GM21723 (cell line): ENCODE measurements around the gene ARL1.
"Not testable (repeated sequence)": the region's sequence is repeated elsewhere in the genome, so short reads cannot be mapped to it uniquely, and the experiment has no call there.

Experiments
- ATAC-seq: cut with Tn5 transposase; IDR thresholded peaks from one replicate; pipeline ENCODE4 v1.9.1; 2021; ENCODE audit warnings: mild to moderate bottlenecking, moderate library complexity; ENCODE audit not compliant: unreplicated experiment

ARL1 gene

DNA sequence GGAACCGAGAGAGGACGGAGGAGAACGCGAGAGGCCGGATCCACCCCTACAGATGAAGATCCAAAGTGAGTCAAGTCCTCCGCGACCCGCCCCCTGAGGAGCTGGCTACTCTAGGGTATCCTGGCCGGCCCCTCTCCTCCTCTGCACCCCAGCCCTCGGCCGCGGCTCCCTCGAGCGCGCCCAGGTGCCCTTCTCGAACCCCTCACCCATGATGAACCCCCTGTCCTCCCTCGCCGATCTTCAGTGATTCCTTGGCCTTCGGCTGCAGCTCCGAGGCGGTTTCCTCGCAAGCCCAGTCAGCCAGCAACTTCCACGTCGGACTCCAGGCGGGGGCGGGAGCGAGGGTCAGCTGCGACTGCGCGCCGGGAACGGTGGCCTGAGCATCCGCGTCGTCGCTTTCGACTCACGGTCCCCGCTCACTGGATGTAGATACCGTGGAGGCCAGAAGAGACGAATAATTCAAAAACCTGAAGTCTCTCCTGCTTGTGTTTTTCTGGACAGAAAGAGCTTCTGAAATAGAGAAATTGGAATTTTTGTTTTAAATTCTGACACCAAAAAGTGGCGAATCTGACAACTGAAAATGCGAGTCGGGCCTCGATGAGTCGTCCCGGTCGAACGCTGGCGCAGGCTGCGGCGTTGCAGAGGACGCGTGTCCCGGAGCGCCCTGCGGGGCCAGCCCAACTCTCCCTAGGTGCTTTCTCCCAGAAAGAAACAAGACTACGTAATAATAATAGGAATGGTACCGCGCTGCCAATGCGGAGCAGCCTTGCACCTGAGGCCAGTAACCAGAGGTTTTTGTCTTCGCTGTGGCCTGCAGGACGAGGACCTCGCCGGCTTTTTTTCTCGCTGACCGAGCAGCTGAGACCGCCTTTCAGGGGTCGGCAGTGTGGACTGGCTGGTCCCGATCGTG lies at the start of gene ARL1:
ARL1 (minus strand) TSS at position 337 of the 910 bp plus-strand sequence; CDS start at position 210, 127 bp downstream.
- ATAC-seq = peak; percentile 78

DNA sequence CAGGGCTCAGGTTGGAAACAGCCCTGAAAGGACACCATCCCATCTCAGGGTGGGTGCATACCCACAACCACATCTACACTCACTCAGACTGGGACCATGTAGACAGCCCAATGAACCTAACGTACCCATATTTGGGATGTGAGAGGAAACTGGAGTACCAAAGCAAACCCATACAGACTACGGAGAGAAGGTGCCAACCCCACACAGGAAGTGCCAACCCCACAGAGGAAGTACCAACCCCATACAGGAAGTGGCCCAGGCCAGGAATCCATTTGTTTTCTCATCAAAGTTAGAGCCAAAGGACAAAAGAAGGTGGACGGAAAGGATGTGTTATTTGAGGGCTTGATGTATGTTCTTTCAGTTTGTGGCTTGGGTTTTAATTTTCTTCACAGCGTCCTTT lies 48.1 kb upstream of the ARL1 start:
- ATAC-seq = no peak

DNA sequence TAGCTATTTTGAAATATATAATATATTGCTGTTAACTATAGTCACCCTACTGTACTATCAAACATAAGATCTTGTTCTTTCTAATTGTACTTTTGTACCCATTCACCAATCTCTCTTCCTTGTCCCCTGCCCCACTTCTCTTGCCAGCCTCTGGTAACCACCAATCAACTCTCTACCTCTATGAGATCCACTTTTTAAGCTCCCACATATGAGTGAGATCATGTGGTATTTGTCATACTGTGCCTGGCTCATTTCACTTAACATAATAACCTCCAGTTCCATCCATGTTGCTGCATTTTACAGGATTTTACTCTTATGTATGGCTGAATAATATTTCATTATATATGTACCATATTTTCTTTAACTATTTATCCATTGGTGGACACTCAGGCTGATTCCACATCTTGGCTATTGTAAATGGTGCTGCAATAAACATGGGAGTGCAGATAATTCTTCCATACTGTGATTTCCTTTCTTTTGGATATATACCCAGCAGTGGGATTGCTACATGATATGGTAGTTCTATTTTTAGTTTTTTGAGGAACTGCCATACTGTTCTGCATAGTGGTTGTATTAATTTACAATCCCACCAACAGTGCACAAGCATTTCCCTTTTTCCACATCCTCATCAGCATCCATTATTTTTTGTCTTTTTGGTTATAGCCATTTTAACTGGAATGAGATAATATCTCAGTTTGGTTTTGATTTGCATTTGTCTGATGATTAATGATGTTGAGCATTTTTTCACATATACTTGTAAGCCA lies 34.1 kb upstream of the ARL1 start:
- ATAC-seq = no peak

DNA sequence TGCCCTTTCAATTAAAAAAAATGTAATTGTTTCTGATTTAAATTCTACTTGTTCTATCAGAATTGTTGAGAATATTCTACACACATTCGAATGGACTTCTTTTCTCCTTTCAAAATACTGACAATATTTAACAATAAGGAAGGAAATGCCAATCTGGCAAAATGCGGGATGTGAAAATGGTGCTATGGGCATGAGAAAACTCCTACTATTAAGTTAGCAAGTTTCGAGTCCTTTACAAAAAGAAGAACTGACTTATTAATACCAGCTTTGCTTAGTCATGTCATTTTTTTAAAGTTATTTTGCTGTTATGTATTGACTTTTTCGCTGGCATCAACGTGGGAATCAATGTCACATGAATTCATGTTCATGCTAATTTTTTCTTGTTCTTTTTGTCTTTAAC lies 31.7 kb upstream of the ARL1 start:
- no peak for ATAC-seq

DNA sequence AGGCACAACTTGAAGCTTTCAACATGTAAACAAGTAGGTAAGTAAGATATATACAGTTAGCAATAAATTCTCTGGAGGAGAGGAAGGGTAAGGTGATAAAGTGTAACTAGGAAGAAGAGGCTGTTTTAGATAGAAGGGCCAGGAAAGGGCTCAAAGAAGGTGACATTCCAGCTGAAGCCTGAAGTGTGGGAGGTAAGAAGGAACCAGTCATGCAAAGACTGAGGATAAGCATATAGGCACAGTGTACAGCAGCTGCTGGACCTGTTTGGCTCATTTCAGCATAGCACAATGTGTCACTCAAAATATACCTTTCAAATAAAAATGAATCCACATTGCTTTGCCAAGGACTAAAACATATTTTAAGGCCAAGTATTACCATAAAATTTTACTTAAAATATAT lies 28.6 kb upstream of the ARL1 start:
- no peak for ATAC-seq

DNA sequence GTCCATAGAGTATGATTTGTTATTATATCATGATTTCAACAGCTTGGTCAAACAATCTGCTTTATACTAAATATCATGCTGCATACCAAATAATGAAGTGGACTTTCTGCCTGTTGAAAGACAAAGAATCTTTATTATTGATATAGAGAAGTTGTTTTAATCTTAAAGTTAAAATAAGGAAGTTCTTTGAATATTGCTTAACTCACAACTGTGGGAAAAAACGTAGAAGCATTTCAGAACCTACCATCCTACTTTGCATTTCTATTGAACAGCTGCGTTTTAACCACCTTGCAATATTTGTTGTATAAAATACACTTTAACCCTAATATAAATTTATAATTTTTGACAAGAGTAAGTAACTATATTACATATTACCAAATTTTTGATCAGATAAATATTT lies 22.9 kb upstream of the ARL1 start:
- ATAC-seq = no peak

DNA sequence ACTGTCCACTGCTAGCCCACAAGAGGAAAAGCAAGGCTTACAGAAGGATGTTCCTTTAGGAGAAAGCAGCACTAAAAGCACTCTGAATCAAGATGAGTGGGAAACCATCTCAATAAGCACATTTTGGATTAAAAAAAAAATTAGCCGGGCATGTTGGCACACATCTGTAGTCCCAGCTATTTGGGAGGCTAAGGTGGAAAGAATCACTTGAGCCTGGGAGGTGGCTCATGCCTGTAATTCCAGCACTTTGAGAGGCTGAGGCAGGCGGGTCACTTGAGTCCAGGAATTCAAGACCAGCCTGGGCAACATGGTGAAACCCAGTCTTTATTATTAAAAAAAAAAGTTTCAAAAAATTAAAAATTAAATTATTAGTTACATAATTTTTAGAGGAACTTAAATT lies 17.0 kb upstream of the ARL1 start:
- ATAC-seq = no peak

DNA sequence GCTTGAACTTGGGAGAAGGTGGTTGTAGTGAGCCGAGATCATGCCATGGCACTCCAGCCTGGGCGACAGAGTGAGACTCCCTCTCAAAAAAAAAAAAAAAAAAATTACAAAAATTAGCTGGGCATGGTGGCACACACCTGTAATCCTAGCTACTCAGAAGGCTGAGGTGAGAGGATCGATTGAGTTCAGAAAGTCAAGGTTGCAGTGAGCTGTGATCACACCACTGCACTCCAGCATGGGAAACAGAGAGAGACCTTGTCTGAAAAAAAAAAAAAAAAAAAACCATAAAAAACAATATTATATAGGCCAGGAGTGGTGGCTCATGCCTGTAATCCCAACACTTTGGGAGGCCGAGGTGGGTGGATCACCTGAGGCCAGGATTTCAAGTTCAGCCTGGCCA lies 14.5 kb upstream of the ARL1 start:
- ATAC-seq = not testable (repeated sequence)

DNA sequence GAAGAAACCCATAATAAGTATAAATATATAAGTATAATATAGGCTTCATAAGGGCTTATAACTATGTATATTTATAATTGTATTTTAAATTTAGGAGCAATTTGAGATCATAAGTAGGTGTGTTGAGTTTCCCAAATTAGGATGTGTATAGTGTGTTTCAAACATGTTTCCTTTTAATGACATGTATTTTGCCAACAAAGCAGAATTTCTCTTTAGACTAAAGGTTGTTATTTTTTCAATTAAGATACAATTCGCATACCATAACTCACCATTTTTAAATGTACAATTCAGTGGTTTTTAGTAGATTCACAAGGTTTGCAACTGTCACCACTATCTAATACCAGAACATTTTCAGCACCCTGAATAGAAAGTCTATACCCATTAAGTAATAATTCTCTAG lies 7.7 kb upstream of the ARL1 start:
- no peak for ATAC-seq

DNA sequence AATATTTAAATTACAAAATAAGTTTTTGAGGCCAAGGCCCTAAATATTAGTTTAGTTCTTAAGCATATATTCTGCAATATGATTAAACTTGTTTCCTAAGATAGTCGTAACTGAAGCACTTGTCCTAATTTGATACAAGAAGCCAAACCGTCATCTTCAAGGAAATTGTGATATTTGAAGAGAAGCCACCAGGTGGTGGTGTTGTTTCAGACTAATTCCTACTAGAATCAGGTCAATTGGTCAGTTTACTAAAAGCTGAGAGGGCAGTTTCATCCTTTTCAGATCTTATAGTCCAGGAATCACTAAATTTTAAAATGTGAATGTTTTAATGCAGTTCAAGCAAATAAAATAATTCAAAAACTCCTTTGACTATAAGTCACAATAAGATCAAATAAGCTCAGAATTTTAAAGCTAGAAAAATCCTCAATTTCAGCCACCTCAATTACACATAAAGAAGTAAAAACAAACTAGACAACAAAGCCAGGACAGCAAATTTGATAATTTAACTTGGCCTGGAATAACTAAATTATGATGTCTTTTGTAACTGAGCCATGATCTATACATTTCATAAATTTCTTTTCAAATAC lies 7.1 kb upstream of the ARL1 start:
- peak; percentile 56 for ATAC-seq

DNA sequence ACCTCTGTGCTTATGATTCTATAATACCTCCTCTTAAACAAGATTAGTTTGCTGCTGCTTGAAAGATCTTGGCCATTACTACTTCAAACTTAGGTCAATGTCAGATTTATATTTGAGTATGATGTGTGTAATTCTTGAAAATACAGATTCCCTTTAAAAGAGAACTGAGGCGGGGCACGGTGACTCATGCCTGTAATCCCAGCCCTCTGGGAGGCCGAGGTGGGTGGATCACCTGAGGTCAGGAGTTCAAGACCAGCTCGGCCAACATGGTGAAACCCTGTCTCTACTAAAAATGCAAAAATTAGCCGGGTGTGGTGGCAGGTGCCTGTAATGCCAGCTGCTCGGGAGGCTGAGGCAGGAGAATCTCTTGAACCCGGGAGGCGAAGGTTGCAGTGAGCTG lies 2.6 kb upstream of the ARL1 start:
- not testable (repeated sequence) for ATAC-seq

DNA sequence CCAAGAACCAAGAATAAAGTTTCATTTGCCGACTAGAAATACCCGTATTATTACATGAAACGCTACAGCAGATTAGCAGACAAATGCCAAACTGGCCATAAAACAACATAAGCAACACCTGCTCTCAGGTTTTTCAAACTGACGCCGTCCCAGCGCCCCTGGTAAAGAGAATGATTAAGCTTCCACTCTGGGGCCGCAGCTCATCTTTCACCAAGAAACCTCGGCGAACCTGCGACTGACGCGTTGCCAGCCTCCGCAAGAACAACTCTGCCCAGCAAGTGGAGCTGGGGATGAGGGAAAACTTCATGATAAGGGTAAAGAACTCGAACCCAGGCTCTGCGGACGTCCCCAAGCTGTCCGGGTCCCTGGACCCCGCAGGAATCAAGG lies 530 bp downstream of the ARL1 start:
- peak; percentile 36 for ATAC-seq

DNA sequence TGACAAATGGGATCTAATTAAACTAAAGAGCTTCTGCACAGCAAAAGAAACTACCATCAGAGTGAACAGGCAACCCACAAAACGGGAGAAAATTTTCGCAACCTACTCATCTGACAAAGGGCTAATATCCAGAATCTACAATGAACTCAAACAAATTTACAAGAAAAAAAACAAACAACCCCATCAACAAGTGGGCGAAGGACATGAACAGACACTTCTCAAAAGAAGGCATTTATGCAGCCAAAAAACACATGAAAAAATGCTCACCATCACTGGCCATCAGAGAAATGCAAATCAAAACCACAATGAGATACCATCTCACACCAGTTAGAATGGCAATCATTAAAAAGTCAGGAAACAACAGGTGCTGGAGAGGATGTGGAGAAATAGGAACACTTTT lies 16.4 kb downstream of the ARL1 start:
- ATAC-seq = not testable (repeated sequence)

DNA sequence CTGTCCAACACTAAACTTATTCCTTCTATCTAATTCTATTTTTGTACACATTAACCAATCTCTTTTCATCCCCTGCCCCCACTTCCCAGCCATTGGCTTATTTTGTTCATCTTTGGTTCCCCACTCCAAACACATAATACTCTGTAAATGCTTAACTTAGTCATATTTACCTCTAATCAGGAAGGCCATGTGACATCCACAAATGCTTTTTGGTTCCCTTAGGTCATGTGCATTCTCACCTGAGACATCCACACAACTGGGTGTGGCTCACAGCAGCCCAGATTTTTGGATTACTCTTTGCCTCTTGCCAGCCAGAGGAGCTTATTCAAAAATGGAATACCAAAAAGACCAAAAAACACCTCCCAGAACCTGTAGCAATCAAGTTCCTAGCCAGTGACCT lies 28.4 kb downstream of the ARL1 start:
- no peak for ATAC-seq

DNA sequence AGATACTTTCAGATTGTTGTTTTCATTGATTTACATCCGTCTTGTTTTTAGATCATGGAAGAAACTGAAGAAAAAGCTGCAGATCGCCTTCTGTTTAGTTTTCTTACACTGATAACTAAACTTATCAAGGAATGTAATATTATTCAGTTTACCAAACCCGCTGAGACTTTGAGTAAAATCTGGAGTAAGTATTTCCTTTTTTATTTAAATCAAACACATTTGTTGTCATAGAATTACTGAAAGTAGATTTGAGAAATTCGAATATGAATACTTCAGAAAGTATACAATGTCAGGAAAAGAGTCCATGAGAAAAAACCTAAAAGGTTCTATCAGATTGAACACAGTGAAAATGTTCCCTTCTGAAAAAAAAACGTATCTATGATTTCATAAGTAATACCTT lies 32.0 kb downstream of the ARL1 start:
- no peak for ATAC-seq

DNA sequence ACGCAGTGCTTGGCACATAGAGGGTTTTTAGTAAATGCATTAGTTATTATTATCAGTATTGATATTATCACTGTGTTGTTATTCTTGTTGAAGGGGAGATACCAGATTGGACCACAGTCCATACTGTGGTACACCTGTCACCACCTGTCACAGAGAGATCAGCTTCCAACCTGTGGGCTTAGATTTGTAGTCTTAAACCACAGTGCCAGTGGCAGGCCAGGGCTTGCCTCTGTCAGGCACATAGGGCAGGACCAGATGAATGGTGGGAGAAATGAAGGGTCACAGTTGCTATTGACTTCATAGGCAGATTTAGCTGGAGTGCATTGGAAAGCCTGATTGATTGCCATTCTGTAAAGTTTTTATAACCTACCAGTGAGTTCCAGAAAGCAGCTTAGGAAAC lies 35.1 kb downstream of the ARL1 start:
- no peak for ATAC-seq

DNA sequence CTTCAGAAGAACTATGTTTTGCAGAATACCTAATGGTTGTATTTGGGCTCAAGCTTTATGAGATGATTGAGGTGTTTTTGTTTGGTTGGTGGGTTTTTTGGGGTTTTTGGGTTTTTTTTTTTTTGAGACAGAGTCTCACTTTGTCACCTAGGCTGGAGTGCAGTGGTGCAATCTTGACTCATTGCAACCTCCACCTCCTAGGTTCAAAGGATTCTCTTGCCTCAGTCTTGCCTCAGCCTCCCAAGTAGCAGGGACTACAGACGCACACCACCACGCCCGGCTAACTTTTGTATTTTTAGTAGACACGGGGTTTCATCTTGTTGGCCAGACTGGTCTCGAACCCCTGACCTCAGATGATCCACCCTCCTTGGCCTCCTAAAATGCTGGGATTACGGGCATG lies 39.6 kb downstream of the ARL1 start:
- no peak for ATAC-seq

DNA sequence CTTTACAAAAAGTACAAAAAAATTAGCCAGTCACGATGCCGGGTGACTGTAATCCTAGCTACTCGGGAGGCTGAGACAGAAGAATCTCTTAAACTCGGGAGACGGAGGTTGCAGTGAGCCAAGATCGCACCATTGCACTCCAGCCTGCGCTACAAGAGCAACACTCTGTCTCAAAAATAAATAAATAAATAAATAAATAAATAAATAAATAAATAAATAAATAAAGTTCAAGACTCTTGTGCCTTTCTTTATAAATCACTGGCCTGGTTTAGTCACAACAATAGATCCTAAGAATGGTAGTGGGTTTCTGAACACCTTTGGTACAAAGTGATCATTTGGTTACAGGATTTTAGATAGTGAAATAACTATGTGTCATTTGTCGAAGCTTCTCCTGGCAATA lies 46.1 kb downstream of the ARL1 start:
- ATAC-seq = no peak

DNA sequence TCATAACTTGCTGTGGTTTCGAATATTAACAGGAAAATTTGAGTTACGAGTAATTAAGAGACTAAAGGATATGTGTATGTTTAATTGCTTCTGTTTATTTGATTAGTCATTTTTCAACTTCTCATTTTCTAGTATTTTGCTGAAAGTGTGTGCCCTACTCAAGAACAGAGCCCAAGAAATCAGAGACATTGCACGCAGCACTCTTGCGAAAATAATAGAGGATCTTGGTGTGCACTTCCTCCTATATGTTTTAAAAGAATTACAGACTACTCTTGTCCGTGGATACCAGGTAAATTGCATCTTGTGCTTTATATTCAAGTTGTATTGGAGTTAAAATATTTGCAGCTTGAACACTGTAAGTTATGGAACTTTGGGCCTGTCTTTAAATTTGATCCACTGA lies 50.8 kb downstream of the ARL1 start:
- no peak for ATAC-seq

DNA sequence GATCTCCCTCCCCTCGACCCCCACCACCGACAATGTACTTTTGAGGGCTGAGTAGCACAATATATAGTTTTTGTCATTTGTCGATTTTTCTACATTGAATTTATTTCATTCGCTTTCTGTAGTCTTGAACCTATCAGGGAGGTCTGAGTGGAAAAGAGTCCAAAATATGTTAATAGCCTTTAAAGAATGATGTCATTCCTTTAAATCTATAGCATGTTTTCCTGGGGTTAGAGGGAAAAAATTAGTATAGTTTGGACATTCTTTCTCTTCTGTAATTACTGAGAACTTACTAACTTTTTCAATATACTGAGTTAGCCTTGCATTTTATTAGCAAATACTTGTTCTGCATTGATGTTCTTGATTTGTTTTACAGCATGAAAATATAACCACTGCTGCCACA lies 55.9 kb downstream of the ARL1 start:
- ATAC-seq = no peak

DNA sequence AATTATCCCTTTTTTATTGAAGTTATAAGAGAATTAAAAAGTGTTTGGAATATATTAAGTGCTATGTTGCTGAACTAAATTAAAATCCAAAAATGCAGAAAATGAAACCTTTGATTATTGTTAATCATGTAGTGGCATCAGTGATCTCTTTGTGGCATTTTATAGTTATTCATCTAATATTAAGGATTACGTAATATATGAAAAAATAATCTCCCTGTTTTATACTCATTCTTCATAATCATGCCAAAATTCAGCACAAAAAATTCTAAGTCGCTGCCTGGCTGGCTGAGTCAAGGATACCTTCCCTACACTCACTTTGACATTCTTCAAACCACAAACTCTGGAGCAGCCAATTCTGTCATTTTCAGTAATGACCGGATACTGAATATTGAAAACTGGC lies 63.7 kb downstream of the ARL1 start:
- ATAC-seq = no peak
